ENCODE measurements around the gene BIN2.

BIN2 gene

DNA sequence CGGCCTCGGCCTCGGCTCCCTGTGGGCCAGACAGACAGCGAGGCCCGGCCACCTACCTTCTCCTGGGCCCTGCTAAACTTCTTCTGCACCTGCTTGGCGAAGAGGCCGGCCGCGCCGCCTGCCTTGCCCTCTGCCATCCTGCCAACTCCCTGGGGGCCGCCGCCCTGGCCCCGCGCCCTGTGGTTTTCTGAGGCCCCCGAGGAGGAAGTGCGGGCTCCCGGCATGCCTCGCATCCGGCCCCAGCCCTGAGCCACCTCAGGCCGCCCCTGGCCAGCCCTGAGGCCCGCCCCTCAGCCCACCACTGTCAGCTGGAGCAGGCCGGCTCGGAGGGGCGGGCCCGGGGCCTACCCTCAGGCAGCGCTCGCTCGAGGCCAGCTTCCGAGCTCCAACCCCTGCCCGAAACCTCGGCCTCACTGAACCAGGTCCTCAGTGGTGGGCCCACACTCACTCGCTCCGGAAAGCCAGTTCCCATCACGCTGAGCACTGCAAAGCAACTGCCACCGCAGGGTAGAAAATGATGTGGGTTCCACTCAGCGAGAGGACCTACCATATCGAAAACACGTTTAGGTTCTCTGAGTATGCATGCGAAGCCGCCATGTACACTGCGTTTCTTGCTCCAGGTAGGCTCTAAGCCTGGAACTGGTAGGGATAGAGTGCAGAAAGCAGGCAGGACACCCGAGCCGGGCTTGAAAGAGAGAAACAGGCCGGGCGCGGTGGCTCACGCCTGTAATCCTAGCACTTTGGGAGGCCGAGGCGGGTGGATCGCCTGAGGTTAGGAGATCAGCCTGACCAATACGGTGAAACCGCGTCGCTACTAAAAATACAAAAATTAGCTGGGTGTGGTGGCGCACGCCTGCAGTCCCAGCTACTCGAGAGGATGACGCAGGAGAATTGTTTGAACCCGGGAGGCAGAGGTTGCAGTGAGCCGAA, at the start of gene BIN2:
TSS of gene BIN2 (minus strand) at position 209 of the 930 bp plus-strand sequence. CDS start at position 137, 72 bp downstream.
- peak; percentile 29 for DNase-seq

DNA sequence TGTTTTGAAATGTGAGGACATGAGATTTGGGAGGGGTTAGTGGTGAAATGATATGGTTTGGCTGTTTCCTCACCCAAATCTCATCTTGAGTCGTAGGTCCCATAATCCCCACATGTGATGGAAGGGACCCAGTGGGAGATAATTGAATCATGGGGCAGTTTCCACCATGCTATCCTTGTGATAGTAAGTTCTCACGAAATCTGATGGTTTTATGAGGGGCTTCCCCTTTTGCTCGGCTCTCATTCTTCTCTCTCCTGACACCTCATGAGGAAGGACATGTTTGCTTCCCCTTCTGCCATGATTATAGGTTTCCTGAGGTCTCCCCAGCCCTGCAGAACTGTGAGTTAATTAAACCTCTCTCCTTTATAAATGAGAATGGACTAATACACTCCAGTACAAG, 49.2 kb upstream of the BIN2 start:
- DNase-seq, result no peak

GRCh38 chr12:51372021-51372420, 48.0 kb upstream of the BIN2 start:
- no peak for DNase-seq

GRCh38 chr12:51371295-51371953, 47.5 kb upstream of the BIN2 start:
- peak; percentile 42 for DNase-seq

- no peak for DNase-seq
Observed at GRCh38 chr12:51370667-51371066, 46.7 kb upstream of the BIN2 start.

DNA sequence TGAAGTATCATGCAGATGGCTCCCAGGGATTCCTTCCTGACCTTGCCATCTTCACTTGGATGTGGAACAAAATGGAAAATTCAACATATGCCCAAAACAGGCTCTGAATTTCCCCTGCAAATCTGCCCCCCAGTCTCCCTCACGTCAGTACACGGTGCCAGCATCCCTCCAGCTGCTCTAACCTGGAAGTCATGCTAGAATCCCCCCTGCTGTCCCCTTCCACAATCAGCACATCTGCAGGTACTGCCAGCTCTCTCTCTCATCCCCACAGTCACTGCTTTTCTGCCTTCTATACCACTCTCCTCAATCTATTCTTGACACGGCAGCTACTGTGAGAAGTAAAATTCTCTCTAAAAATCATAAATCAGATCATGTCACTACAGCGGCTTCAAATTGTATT, 45.6 kb upstream of the BIN2 start:
- no peak for DNase-seq

DNA sequence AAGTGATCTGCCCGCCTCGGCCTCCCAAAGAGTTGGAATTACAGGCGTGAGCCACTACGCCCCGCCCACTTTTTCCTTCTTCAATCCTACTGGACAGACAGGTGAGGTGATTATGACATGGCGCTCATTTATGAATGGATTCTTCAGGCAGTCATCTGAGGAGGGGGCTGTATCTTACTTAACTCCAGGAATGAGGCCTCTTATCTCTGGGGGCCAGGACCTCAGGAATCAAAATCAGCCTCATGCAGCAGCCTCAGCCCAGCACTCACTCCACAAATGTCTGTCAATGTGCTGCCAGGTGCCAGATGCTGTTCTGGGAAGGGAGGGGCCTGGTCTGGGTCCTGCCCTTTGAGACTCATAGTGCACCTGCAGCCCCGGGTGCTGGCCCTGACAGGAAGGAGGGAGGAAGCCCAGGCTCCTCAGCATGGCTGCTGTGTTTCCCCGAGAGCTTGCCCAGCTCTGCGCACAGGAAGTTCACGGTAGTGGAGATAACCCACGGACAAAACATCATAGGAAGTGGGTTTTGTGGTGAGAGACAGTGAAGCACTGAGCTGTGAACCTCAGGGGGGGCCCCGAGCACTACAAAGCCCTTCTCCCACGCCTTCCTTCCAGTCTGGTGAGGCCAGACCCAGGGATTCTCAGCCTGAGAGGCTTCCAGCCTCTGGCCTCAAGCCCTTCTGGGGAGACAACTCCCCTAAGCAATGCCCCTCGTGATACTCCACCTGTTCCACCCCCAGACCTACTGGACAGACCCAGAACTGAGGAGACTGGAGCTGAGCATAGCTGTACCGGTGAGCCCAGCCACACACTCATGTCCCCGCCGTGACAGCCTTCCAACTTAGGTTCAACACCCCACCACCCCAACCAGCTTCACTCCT, 44.9 kb upstream of the BIN2 start:
- DNase-seq, result no peak

- DNase-seq, result no peak
Observed at GRCh38 chr12:51365276-51365675, 41.3 kb upstream of the BIN2 start.

DNA sequence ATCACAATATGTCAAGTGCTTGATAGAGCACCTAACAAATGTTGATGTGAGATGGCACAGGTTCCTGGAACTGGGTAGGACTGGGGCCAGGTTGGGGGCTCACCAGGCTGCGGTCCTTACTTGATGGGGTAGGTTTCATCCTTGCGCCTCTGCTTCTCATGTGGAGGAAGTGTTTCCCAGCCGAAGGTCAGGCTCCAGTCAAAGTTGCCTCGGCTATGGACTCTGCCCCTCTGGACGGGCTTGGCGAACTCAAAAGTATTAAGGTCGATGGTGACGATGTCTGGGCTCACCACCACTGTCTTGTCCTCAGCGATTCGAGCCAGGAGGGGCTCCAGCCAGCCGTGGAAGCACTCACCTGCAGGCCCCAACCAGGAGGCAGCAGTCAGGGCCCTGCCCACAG, 40.0 kb upstream of the BIN2 start:
- no peak for DNase-seq

DNA sequence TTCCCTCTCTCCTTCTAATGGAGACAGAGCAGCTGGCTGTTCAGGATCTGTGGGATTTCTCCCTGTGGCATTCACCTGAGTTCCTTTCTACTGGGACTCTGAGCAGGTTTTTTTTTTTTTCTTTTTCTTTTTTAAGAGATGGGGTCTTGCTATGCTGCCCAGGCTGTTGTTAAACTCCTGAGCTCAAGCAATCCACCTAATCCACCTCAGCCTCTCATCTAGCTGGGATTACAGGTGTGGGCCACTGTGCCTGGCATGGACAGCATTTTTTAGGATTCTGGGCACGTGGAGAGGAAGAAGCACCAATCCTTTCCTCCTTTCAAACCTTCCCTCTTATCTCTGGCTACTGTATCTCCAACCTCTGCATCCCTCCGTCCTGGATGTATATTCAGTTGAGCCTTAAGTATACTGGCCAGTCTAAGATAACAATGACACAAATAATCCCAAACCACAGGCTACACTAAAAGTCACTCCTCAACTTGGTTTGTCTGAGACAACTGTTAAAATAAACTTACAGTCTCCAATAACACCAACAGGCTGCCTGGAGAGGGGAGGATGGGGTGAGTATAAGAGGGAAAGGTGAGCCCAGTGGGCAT, 38.9 kb upstream of the BIN2 start:
- DNase-seq, result no peak

GRCh38 chr12:51362307-51362706, 38.3 kb upstream of the BIN2 start:
- DNase-seq, result no peak

- no peak for DNase-seq
Observed at GRCh38 chr12:51361161-51362016, 37.4 kb upstream of the BIN2 start.

GRCh38 chr12:51360315-51360714, 36.3 kb upstream of the BIN2 start:
- DNase-seq, result no peak

GRCh38 chr12:51359851-51360250, 35.9 kb upstream of the BIN2 start:
- no peak for DNase-seq

DNA sequence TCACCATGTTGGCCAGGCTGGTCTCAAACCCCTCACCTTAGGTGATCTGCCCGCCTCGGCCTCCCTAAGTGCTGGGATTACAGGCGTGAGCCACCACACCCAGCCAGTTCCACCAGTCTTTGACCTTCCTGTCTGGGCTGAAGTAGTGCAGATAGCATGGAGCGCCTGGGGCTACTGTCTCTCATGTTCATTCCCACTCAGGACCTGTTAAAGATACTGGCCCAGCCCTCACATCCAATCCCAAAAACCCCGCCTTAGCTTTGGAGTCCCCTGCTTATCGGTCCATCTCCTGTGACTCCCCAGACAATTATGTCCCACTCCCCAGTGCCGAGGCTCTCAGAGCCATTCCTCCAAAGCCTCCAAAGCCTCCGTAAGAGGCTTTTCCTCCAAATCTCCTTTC, 34.5 kb upstream of the BIN2 start:
- no peak for DNase-seq

DNA sequence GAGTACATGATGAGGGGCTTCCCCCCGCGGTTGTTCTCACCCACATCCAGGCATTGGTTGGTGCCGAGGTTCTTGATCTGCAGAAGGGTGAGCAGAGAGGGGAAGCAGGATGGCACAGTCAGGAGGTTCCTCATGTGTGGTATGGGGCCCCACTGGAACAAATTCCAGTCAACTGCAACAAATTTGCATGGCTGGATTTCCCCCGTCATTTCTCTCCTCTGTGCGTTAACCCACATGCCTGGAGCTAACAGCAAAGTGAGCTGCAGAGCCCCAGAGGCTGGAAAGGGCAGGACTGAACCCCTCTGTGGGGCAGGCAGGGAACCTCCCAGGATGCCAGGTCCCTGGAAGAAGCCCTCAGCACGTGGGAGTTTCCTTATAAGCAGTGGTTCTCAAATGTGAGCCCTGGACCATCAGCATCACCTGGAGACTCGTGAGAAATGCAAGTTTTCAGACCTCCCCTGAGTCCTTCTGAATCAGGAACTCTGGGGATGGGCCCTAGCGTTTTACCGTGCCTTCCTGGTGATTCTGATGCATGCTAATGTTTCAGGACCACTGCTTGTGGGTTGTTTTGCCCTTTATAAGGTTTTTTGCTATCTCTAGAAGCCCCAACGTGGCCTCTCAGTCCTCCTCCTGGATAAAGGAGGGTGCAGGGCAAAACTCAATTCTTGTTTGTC, 33.5 kb upstream of the BIN2 start:
- DNase-seq, result no peak

DNA sequence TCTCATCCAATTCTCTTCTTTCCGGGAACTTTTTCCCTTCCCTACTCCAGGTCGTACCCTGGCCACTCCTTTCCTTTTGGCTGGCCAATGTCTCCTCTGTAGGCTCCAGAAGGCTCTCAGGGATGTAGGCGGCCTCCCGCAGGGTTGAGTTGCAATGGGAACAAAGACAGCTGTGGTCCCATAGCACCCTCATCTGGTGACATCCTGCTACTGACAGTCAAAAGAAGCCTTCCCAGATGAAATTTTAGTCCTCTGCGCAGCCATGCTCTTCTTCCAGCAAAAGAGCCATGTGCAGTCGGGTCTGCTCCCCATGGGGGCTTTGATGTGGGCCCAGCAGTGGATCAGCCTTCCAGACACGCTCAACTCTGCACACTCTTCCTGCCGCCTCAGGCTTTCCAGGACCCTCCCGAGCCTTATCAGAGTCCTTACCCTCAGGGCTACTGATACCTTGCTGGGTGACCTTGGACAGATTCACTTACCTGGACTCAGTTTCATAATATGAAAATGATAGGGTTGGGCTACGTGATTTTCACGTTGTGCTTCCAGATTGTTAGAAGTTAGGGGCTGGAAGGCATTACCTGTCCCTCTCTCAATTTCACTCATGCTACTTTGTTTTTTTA, 28.0 kb upstream of the BIN2 start:
- DNase-seq, result no peak

GRCh38 chr12:51349026-51349425, 25.1 kb upstream of the BIN2 start:
- no peak for DNase-seq

DNA sequence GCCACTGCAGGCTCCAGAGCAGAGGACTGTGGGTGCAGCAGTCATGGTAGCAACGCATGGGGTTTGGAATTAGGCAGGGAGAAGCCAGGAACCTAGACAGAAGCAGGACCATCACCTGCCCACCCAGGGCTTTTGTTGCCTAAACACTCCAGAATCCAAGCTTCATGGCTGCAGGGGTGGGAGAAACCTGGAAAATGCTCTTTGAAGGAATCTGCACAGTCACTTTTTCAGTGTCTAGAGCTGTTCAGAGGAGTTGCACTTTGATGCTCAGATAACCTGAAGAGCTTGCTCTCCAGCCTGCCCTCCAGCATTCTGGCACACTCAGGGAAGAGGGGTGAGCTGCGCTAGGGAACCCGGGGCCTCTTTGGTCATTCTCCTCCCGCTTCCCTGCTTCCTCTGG, 24.1 kb upstream of the BIN2 start:
- no peak for DNase-seq

- no peak for DNase-seq
Observed at GRCh38 chr12:51346581-51346980, 22.6 kb upstream of the BIN2 start, which contains the start of gene CELA1. Gene CELA1, minus strand, starts transcription at chr12:51346679. Its CDS starts 41 bp downstream, at chr12:51346638.

DNA sequence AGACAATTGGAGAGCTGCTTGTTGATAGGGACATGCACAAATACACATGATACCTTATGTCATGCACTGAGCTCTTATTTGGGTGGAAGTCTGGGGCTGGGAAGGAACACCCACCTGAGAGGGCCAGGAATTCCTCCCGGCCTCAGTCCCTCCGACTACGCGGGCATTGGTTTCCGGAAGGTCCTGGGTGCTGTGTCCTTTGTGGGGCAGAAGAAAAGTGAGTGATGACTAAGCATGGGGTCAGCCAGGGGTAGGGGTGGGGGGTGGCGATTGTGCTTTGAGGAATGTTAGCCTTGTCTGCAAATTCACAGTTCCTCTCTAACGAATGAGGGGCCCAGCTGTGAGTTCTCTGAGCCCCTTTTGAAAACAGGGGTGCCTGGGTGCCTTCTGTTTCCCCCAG, 21.7 kb upstream of the BIN2 start:
- no peak for DNase-seq

Measured in right hindlimb (tissue), 1 donor.